Mucosa of gallbladder (tissue), 1 donor: ENCODE data around the gene CGNL1. TPM values are rescaled to one million over a fixed set of nuclear protein-coding genes. Genes with fewer than 3 reads are reported as not detected.

Experiments
- DNase-seq: peaks from one replicate; pipeline ENCODE4 v3.0.0-alpha.2; 2020; ENCODE audit warnings: low spot score
- total RNA-seq: library from RNA; stranded (reverse); gene quantifications from one replicate; pipeline ENCODE4 v1.2.1, GENCODE V29; 2021
- donor health status: DM: no; HTN: no; CAD: no.

CGNL1 gene
- total RNA-seq, 1 donor from 2014 or later, result 7.9 TPM

DNA sequence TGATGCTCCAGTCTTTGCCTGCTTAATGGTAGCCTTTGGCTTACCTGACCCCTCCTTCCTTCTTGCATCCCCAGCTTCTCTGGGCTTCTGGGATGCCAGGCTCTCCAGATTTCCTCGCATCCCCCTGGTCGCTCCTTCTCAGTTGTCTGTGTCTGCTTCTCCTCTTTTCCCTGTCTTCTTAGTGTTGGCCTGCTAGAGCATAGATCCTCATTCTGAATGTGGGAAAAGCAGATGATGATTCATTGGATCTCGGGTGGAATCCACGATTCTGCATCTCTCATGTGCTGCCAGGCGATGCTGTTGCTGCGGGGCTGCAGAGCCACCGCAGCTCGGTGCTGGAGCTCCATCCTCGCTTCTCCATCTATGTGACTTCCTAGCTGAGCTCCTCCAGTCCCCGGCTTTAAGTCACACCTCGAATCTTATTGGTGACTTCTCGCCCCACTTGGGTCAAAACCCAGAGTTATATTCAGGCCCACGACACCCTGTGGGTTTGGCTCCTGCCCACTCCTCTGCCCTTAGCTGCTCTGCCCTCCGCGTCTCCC is 47.4 kb downstream of the CGNL1 start:
- DNase-seq, result no peak

DNA sequence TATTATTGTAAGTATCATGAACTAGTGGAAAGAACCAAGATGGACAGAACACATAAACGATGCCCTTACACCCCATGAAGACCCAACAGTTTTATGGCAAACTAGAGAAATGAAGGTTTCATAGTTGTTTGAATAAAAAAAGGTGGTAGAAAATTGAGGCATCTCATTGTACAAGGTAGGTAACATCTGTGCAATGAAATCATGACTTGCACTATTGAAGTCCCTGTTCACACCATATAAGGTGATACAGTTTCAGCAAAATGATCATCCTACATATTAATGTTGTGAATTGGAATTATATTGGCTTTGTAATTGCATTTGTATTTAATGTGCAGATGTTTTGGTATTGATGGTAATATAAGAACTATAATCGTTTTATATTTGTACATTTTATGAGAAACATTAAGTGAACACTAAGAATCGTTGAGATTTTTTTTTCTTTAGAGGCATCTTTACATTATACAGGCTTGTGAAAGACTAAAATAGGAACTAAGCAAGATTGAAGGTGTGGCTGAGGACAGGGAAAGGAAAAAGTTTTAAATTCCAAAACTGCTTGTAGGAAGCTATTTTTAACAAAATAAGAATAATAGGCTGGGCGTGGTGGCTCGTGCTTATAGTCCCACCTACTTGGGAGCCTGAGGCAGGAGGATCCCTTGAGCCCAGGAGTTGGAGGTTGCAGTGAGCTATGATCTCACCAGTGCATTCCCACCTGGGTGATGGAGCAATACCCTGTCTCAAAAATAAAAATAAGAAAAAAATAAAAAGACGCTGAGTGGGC is 48.5 kb downstream of the CGNL1 start:
- no peak for DNase-seq

DNA sequence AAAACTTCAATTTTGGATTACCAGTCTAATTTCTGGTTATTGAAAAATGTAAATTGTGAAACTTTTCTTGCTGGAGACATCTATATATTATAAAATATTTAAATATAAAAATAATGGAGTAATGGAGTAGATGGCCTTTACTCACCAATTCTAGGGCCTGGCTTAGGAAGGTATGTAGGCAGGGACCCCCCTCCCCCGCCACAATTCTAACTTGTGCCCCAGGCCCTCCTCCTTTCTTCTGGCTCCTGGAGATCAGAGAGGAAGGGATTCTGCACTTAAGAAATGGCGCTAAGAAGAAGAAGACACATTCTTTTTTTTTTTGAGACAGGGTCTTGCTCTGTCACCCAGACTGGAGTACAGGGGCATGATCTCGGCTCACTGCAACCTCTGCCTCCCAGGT is 49.5 kb downstream of the CGNL1 start:
- no peak for DNase-seq

DNA sequence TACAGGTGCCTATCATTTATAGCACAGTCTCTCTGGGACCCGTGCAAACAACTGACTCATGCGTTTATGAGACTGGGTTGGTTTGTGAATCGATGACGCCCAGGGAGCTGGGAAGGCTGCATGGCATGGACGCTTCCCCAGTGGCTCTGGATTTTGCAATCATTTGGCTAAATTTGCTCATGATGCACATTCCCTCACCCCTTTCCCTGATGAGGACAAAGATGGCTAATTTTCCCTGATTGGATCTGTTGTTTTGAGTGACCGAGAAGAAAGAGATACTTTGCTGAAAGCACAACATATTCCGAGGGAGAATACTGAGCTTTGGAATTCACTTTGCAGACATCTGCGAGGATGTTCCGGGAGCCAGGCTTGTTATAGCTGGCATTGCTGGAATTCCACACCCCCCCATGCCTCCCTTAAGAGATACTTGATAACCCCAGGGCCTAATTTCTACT is 51.1 kb downstream of the CGNL1 start:
- no peak for DNase-seq

DNA sequence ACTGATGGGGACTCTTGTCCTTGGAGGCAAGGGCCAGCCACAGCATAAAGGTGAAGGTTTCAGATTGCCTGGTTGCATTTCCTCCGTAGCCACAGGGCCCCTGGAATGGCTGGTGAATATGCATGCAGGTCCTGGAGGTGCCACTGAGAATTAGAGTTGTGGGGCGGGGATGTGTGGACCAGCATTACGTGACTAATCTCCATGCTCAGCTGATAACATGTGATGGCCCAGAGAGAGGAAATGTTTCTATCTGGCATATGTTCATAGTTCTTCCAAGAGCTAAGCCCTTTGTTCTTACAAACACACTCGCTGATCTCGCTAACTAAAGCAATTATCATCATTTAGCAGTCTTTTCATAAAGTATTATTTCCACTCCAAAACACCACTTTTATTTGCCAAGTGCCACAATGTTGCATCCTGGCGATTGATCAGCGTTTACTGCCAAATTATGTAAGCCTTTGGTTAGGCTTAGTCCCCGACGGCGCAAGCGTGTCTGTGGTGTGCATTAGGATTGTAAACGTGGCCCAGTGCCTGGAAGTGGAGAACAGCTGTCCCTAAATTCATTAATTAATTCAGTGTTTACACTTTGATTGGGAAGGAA is 55.9 kb downstream of the CGNL1 start:
- no peak for DNase-seq

DNA sequence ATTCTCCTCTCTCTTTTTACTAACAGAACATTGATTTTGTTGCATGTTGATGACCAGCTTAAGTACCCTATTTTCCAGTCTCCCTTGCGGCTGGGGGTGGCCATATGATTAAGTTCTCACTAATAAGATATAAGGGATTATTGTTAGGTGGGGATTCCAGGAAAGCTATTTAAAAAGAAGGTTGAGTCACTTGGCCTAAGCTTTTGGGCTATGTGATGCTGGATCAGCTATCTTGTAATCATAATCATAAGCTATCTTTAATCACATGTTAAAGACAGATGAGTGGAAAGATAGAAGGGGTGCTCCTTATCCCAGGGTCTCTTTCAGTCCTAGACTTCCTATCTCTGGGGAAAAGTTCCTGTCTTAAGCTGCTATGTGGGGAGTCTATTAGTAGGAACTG is 59.9 kb downstream of the CGNL1 start:
- no peak for DNase-seq

DNA sequence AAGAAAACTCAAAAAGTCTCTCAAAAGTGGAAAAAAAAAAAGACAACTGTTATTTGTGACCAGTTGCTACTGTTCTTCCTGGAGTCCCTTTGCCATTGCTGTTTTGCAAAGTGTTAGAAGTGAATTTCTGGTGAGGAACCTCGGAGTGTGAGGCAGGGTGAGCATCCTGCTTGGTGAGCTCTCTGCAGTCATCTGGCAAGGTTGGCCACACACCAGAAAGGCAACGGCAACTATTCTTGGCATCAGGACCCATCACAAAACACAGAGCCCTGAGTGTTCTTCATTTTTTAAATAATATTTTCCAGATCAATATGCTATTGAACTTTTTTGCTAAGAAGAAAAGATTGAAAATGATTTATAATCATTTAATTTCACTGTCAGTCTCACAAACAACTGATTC is 60.7 kb downstream of the CGNL1 start:
- no peak for DNase-seq

DNA sequence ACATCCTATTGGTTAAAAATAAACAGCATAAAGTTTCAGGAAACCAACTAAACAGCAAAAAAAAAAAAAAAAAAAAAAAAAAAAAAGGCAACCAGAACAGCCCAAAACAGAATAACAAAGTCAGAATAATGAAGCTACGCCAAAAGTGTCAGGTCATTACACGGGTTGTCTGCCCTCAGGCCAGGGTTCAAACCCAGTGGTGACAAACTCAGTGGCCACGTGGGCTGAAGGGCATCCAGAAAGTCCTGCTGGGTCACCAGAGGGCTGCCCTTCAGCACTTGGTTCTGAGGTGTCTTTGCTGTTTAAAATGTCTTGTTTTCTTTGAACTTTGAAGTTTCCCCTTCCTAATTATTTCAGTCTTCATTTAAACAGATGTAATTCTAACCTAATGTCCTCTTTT is 61.3 kb downstream of the CGNL1 start:
- DNase-seq, result no peak

DNA sequence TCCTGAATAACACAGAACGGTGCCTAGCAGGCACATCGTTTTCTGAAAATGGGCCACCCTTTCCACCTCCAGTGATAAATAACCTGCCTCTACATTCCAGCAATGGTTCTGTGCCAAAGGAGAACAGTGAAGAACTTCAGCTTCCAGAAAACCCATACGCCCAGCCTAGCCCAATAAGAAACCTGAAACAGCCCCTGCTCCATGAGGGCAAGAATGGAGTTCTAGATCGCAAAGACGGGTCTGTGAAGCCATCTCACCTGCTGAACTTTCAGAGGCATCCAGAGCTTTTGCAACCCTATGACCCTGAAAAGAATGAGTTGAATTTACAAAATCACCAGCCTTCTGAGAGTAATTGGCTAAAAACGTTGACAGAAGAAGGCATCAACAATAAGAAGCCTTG is 61.9 kb downstream of the CGNL1 start:
- DNase-seq, result no peak

DNA sequence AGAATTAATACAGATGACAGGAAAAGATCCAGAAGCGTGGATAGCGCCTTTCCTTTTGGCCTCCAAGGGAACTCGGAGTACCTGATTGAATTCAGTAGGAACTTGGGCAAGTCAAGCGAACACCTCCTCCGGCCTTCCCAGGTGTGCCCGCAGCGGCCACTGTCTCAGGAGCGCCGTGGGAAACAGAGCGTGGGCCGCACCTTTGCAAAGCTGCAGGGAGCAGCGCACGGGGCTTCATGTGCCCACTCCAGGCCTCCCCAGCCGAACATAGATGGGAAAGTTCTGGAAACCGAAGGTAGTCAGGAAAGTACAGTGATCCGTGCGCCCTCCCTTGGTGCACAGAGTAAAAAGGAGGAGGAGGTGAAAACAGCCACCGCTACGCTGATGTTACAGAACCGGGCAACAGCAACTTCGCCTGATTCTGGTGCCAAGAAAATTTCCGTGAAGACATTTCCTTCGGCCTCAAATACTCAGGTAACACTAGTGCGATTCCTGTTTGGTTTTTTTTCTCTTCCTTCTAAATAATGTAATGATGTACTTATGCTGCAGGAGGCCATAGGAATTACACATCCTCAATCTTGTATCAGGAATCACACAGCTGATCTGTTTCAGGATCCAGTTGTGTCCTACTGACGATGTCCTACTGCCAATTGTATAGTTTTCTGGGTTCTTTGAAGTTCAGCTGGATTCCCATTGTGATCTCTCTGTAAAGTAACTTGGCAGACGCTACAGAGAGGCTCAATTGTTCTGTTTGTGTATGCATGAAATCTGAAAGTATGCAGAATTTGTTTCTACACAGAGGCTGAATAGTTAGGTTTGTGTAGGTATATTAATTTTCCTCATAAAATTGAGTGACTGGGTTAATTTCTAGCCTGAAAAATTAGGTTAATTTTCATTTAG is 63.1 kb downstream of the CGNL1 start:
- DNase-seq, result no peak

DNA sequence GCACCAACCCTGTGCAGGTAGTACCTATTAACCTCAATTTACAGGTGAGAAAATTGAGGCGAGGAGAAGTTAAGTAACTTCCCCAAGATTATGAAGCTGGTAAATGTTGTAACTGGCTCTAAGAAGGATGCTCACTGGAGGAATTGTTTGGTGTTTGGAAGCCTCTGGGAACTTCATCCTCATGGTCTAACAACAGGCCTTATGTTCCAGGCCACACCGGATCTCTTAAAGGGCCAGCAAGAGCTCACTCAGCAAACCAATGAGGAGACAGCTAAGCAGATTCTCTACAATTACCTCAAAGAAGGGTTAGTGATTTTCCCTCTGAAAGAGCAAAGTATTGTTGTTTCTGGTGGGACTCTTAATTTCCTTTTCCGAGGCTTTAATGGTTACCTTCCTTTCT is 63.9 kb downstream of the CGNL1 start:
- no peak for DNase-seq

DNA sequence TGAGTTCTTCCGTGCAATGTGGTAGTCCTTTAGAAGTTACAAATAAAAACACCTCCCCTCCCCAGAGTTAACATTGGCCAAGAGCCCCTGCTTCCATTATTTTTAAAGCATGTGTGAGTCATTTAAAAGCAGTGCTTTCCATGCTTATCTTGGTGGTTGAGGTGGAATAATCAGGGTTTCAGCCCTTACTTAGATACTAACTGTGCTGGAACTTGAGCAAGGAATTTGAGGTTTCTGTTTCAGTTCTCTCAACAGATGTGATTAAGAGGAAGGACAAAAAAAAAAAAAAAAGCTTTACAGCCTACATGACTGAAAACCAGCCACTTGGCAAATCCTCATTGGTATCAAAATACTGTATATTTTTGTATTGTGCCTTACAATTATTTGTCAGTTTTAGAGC is 64.5 kb downstream of the CGNL1 start:
- DNase-seq, result no peak

DNA sequence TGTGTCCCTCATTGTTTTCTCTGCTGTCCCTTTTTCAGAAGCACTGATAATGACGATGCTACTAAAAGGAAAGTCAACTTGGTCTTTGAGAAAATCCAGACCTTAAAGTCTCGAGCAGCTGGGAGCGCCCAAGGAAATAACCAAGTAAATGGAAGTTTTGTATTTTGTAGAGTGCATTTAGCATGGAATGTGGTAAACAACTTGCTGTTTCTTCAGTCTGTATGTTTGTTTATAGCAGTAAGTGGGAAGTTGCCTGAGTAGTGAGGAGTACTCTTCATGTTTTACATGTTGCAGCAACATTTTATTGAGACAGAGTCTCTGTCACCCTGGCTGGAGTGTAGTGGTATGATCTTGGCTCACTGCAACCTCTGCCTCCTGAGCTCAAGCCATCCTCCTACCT is 66.0 kb downstream of the CGNL1 start:
- no peak for DNase-seq

DNA sequence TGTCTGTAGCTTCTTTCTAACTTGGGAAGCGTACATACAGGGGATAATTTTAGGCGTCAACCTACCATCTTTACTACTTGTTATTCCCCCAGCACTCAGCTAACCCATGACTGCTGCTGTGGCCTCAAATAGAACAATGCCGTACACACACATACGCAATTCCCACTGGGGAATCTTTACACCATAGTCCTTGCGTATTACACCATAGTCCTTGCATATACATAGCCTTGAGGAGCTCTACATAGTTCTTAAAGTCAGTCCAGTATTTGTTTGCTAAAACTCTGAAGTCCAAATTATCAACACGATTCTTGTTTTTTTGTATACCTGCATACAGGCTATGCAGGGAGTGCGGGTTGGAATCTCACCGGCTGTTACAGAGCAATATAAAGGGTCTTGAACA is 67.2 kb downstream of the CGNL1 start:
- DNase-seq, result no peak

DNA sequence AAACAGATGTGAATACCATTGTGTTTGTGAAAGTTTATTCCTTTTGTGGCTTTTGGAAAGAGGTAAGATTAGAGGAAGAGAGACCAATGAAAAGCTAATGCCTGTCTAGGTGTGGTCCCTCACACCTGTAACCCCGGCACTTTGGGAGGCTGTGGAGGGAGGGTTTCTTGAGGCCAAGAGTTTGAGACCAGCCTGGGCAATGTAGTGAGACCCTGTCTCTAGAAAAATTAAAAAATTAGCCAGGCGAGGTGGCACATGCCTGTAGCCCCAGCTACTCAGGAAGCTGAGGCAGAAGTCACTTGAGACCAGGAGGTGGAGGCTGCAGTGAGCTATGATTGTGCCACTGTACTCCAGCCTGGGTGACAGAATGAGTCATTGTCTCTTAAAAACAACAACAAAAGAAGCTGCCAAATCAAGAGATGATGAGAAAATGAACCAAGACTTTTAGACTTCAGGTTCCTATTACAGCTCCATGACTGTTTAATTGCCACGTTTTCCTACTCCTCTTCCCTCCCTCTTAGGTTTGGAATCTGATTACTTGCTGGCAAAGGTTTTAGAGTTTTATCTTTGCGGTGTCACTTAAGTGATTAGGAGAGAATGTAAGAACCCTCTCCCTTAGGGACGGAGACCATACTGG is 68.7 kb downstream of the CGNL1 start:
- no peak for DNase-seq

DNA sequence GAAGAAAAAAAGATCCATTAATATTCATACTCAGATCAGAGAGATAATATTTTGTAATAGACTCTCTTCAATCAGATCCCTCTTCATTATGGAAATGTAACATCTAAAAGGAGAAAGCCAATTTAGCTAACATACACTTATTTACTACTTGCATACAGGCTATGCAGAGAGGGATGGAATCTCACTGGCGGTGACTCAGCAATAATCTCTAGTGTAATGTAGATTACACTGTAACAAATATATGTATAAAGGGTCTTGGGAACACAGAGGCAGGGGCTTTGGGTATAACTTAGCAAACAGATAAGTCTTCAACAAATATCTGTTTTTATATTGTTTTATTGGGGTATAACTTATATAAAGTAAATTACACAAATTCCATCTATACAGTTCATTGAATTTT is 69.6 kb downstream of the CGNL1 start:
- no peak for DNase-seq

DNA sequence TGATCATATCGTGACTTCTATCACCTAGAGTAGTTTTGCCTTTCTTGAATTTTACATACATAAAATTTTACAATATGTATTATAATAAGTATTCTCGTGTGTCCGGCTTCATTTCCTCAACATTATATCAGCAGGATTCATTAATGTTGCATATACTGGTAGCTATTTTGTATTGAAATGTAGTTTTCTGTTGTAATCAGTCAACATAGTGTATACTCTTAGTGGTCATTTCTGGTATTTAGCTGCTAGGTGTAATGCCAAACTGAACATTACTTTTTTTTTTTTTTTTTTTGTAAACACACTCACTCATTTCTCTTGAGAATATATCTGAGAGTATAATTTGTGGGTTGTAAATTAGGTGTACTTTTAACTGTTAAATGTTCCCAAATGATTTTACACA is 70.1 kb downstream of the CGNL1 start:
- no peak for DNase-seq

DNA sequence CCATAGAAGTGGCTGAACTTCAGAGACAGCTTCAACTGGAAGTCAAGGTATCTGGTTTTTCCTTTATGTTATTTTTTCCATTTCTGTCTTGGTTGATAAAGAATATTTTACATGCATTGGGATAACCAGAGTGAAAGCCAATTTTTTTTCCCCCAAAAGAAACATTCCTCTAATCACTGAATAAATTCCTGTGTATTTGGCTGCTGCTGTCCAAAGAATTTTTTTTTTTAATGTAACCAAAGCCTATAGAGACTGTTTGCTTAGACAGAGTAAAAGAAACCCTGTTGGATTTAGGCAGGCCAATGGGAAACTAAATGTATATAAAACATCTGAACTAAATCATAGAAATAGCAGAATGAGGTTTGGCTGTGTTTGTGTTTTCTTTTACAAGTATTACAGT is 75.2 kb downstream of the CGNL1 start:
- no peak for DNase-seq

DNA sequence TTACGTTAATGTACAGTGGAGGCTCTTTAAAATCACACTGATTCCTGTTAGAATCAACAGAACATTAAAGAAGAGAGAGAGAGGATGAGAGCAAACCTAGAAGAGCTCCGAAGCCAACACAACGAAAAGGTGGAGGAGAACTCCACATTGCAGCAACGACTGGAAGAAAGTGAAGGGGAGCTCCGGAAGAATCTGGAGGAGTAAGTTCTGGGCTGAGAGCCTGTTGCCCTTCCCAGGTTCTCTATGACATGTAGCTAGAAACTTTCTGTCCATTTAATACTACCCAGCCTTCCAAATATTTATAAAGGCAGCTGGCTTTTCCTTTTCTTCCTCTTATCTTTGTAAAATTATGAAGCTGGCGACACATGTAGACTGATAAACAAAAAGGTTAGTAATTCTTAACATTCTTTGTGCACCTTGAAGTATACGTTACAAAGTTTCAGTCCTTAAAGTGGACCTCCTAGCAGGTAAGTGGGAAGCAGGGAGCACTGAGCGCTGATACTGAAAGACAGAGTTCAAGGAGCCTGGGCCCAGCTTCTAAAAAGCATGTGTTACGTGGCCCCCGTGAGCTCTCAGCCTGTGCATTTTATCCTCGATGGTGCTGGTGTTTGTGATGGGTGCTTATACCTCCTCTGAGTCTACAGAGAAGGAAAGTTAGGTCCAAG is 75.9 kb downstream of the CGNL1 start:
- DNase-seq, result no peak

DNA sequence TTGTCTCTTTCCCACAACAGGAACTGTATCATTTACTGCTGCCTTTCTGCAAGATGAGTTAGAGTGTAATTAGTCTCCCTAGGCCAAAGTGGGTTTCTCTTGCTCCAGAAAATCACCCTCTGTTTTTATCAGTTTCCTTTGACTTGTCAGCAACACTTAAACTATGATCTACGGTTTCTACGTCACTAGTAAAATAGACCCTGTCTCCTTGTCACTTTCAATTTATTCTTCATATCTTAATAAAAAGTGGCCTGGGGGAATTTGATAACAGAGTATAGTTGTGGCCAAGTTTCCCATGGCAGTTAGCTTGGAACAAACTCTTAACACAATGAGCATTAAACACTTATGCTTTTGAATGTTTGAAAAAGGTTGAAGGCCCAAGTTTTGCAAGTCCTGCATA is 79.6 kb downstream of the CGNL1 start:
- no peak for DNase-seq

DNA sequence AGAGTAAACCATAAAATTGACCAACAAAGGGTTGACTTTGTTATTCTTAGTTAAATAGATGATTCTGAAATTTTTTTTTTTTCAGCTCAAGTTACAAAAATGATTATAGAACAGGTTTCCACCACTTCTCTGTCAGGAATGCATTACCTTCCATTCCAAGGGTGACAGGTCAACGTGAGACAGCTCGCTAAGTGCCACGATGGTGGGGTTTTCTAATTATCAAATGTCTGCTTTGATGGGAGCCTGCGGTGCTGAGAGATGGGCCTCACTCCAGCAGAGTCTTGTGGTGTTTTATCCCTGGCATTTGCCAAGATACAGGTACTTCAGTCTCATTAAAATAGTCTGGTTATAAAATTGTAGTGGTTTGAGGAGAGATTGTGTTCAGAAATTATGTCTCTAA is 80.3 kb downstream of the CGNL1 start:
- DNase-seq, result no peak
